ENCODE data around the gene TTC34.

Gene TTC34

DNA sequence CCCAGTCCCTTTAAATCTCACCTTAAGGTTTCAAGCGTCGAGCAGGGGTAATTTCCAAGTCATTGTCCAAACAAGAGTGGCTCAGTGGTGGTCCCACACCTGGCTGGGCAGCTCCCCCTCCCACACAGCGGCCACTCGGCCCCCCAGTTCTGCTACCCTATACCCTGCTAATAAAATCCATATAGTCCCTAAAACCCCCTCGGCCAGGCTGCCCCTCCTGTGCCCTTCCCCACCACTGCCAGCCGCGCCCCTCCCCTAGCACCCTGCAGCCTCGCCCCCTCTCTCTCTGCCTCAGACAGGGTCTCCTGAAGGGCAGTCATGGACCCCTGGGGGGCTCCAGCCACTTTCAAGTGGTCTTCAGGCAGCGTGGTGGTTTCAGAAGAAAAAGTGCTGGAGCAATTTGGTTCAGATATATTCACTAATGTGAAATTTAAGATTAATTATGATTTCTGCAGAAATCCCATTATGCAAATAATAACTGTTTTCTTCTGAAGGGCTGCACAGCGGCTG lies 34.2 kb upstream of the TTC34 start:
- Histone ChIP-seq H3K36me3 (ENCODE audit: control insufficient read depth, insufficient read depth, low read length) (no peaks in the 10 kb centered on the region), H3K27ac (ENCODE audit: low read depth, low read length, severe bottlenecking) (no peak overlapping the region), H3K4me3 (ENCODE audit: extremely low read depth, insufficient read depth, low read length, poor library complexity, severe bottlenecking) (no peak overlapping the region), H3K9me3 (ENCODE audit: control insufficient read depth, low read length) (peaks cover 62% of the 10 kb centered on the region), H3K4me1 (ENCODE audit: control insufficient read depth, insufficient read depth, low read length, poor library complexity, severe bottlenecking) (no peaks in the 10 kb centered on the region)
- 78 to 88% methylated on average over 6 to 8 of the region's 10 CpGs for WGBS, 2 experiments (ENCODE audit: insufficient coverage in 2 of 2)

DNA sequence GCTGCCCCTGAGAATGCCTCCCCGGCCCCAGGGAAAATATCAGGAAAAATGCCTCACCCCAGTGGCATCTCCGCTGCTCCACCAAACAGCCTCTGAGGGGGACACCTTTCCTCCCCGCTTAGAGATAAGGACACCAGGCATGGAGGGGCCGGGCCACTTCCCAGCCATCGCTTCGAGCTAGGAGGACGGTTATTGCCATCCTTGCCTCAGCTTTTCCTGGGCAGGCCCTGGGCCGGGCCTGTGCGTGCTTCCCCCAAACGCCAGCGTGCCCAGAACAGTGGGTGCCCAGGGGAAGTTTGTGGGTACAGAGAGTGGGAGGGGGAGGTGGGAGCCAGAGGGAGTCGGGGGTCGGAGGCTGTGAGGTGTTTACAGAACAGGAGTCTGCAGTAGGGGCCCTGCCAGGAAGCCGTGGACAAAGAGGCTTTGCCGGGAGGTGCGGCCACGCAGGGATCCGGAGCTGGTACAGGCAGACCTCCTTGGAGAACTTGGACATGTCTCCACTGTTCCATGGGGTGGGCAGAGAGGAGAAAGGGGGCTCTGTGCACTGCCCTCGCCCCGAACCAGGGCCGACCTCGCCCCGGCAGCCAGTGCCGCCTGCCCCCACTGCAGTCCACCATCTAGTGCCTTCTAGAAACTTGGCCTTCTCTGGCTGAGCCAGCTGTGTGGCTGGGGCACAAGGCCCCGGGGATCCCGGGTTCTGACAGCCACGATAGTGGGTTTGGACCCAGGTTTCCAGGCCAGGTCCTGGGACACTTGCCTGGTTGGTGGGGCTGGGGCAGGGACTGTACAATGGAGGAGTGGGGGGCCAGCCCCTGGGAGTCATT lies 33.5 kb upstream of the TTC34 start:
- Histone ChIP-seq H3K9me3 (ENCODE audit: control insufficient read depth, low read length) (peaks cover 58% of the 10 kb centered on the region), H3K27ac (ENCODE audit: low read depth, low read length, severe bottlenecking) (no peak overlapping the region), H3K4me1 (ENCODE audit: control insufficient read depth, insufficient read depth, low read length, poor library complexity, severe bottlenecking) (no peaks in the 10 kb centered on the region), H3K36me3 (ENCODE audit: control insufficient read depth, insufficient read depth, low read length) (no peaks in the 10 kb centered on the region), H3K4me3 (ENCODE audit: extremely low read depth, insufficient read depth, low read length, poor library complexity, severe bottlenecking) (no peak overlapping the region)
- WGBS, 2 experiments (ENCODE audit: insufficient coverage in 2 of 2): 89 to 93% methylated on average over 15 to 19 of the region's 27 CpGs

- no peaks in the 10 kb centered on the region for H3K4me1 ChIP-seq (ENCODE audit: control insufficient read depth, insufficient read depth, low read length, poor library complexity, severe bottlenecking)
- H3K36me3 ChIP-seq (ENCODE audit: control insufficient read depth, insufficient read depth, low read length): no peaks in the 10 kb centered on the region
- 85 to 87% methylated on average over 8 to 12 of the region's 15 CpGs for WGBS, 2 experiments (ENCODE audit: insufficient coverage in 2 of 2)
- peaks cover 52% of the 10 kb centered on the region for H3K9me3 ChIP-seq (ENCODE audit: control insufficient read depth, low read length)
- H3K4me3 ChIP-seq (ENCODE audit: extremely low read depth, insufficient read depth, low read length, poor library complexity, severe bottlenecking): no peak overlapping the region
- H3K27ac ChIP-seq (ENCODE audit: low read depth, low read length, severe bottlenecking): no peak overlapping the region
These were observed 32.6 kb upstream of the TTC34 start for GRCh38 chr1:2834146-2834475.

- 85 to 89% methylated on average over 15 to 17 of the region's 20 CpGs for WGBS, 2 experiments (ENCODE audit: insufficient coverage in 2 of 2)
These were observed 32.1 kb upstream of the TTC34 start for GRCh38 chr1:2833454-2834145.

DNA sequence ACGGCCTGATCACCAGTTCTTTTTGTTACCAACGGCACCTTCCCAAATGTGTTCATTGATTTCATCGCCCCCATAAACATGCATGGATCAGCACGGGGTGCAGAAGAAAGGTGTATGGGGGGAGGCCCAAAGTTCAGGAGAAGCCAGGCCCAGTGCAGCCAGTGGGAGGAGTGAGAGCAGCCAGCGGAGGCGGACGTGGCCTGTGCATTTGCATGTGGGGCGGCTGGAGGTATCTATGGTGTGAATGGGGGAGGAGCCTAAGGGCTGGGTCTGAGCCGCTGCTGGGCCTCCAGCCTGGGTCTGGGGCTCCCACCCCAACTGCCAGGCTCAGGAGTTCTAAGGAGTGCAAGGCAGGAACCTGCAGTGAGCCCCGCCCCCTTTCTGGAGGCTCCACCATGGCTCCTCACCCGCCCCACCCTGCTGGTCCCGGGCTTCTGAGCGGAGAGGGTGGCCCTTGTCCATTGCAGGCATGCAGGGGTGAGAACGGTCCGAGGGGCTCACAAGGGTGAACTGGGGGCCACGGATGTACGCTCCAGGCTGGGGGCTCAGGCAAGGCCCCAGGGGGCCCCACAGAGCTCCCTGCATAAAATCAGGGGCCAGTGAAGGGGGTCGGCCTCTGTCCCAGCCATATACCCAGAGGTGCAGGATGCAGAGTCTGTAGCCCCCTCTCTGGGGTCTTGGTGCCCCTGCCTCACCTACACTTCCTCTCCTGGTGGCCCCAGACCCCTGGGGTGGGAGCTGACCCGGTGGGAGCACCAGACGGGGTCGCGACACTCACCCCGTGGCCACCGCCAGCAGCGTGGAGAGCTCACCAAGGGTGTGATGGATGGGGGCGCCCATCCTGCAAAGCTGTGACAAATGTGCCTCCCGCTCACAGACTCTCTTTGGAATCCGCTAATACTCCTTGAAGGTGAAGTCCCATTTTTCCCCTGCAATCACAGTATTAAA lies 31.3 kb upstream of the TTC34 start:
- no peaks in the 10 kb centered on the region for H3K36me3 ChIP-seq (ENCODE audit: control insufficient read depth, insufficient read depth, low read length)
- no peaks in the 10 kb centered on the region for H3K4me1 ChIP-seq (ENCODE audit: control insufficient read depth, insufficient read depth, low read length, poor library complexity, severe bottlenecking)
- peaks cover 50% of the 10 kb centered on the region for H3K9me3 ChIP-seq (ENCODE audit: control insufficient read depth, low read length)
- no peak overlapping the region for H3K27ac ChIP-seq (ENCODE audit: low read depth, low read length, severe bottlenecking)
- H3K4me3 ChIP-seq (ENCODE audit: extremely low read depth, insufficient read depth, low read length, poor library complexity, severe bottlenecking): no peak overlapping the region
- 81 to 84% methylated on average over 22 to 26 of the region's 28 CpGs for WGBS, 2 experiments (ENCODE audit: insufficient coverage in 2 of 2)

More at GRCh38 chr1:2833454-2834145, 32.1 kb upstream of the TTC34 start:
- Histone ChIP-seq H3K36me3 (ENCODE audit: control insufficient read depth, insufficient read depth, low read length) (no peaks in the 10 kb centered on the region), H3K4me1 (ENCODE audit: control insufficient read depth, insufficient read depth, low read length, poor library complexity, severe bottlenecking) (no peaks in the 10 kb centered on the region), H3K4me3 (ENCODE audit: extremely low read depth, insufficient read depth, low read length, poor library complexity, severe bottlenecking) (no peak overlapping the region), H3K27ac (ENCODE audit: low read depth, low read length, severe bottlenecking) (no peak overlapping the region), H3K9me3 (ENCODE audit: control insufficient read depth, low read length) (peaks cover 50% of the 10 kb centered on the region)

DNA sequence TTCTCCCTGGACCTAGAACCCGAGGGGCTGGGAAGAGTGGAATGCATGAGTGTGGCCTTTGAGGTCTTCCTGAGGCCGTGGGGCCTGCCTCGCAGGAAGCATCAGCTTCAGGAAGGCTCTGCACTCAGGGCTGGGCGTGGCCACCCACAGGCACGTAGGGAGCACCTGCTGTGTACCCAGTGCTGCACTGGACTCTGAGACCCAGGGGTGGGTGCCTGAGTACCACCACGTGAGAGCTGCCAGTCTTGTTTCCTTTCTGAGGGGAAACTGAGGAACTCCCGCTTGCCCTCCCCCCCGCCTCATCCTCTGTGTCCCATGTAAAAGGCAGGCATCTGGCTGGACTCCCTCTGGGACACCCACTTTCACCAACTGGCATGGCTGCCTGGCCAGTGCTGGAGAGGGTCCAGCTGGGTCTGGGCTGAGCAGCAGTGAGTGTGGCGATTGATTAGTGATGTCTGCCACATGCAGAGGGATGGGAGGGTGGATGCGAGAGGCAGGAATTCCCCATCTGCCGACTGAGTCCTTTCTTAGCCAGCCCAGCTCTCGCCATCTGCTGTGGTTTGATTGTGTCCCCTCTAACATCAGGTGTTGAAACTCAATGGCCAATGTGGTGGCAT lies 30.2 kb upstream of the TTC34 start:
- no peaks in the 10 kb centered on the region for H3K4me1 ChIP-seq (ENCODE audit: control insufficient read depth, insufficient read depth, low read length, poor library complexity, severe bottlenecking)
- no peak overlapping the region for H3K27ac ChIP-seq (ENCODE audit: low read depth, low read length, severe bottlenecking)
- H3K36me3 ChIP-seq (ENCODE audit: control insufficient read depth, insufficient read depth, low read length): no peaks in the 10 kb centered on the region
- H3K4me3 ChIP-seq (ENCODE audit: extremely low read depth, insufficient read depth, low read length, poor library complexity, severe bottlenecking): no peak overlapping the region
- 73 to 75% methylated on average over 11 to 12 of the region's 12 CpGs for WGBS, 2 experiments (ENCODE audit: insufficient coverage in 2 of 2)
- H3K9me3 ChIP-seq (ENCODE audit: control insufficient read depth, low read length): peaks cover 60% of the 10 kb centered on the region

DNA sequence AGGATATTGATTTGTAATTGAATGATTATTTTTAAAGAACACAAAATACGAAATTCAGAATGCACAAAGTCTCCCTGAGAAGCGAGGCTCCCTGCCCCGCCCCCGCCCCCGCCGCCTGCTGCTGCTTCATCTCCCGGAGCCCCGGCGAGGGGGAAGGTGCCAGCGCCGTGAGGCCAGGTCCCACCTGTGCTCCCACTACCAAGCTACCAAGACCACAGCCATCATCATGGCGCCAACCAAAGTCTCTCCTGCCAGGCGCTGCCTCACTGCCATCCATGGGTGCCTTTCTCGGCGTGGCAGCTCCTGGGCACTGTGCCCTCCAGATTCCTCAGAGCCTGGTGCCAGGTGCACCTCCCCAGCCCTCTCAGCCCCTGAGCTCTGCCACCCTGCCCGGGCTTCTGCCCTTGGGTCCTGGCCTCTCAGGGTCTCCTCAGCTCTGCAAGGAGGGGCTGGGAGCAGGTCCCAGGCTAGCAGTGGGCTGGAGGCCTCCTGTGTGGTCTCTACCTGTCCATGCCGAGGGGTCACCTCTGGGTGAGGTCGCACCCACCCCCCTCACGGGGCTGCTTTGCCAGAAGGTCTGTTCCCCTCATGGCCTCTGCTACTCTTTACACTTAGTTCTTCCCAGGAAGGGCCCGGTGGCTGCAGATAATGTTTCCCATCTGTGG lies 29.4 kb upstream of the TTC34 start:
- H3K27ac ChIP-seq (ENCODE audit: low read depth, low read length, severe bottlenecking): no peak overlapping the region
- H3K4me3 ChIP-seq (ENCODE audit: extremely low read depth, insufficient read depth, low read length, poor library complexity, severe bottlenecking): no peak overlapping the region
- H3K36me3 ChIP-seq (ENCODE audit: control insufficient read depth, insufficient read depth, low read length): no peaks in the 10 kb centered on the region
- H3K9me3 ChIP-seq (ENCODE audit: control insufficient read depth, low read length): peaks cover 63% of the 10 kb centered on the region
- H3K4me1 ChIP-seq (ENCODE audit: control insufficient read depth, insufficient read depth, low read length, poor library complexity, severe bottlenecking): no peaks in the 10 kb centered on the region
- WGBS, 2 experiments (ENCODE audit: insufficient coverage in 2 of 2): 82 to 86% methylated on average over 9 to 16 of the region's 20 CpGs

GRCh38 chr1:2829846-2830615 lies 28.5 kb upstream of the TTC34 start:
- Histone ChIP-seq H3K9me3 (ENCODE audit: control insufficient read depth, low read length) (peaks cover 63% of the 10 kb centered on the region), H3K4me3 (ENCODE audit: extremely low read depth, insufficient read depth, low read length, poor library complexity, severe bottlenecking) (no peak overlapping the region), H3K36me3 (ENCODE audit: control insufficient read depth, insufficient read depth, low read length) (no peaks in the 10 kb centered on the region), H3K4me1 (ENCODE audit: control insufficient read depth, insufficient read depth, low read length, poor library complexity, severe bottlenecking) (no peaks in the 10 kb centered on the region), H3K27ac (ENCODE audit: low read depth, low read length, severe bottlenecking) (no peak overlapping the region)
- 75 to 79% methylated on average over 17 to 19 of the region's 23 CpGs for WGBS, 2 experiments (ENCODE audit: insufficient coverage in 2 of 2)

- Histone ChIP-seq H3K9me3 (ENCODE audit: control insufficient read depth, low read length) (peaks cover 58% of the 10 kb centered on the region), H3K4me3 (ENCODE audit: extremely low read depth, insufficient read depth, low read length, poor library complexity, severe bottlenecking) (no peak overlapping the region), H3K4me1 (ENCODE audit: control insufficient read depth, insufficient read depth, low read length, poor library complexity, severe bottlenecking) (no peaks in the 10 kb centered on the region), H3K36me3 (ENCODE audit: control insufficient read depth, insufficient read depth, low read length) (no peaks in the 10 kb centered on the region), H3K27ac (ENCODE audit: low read depth, low read length, severe bottlenecking) (no peak overlapping the region)
- 75 to 86% methylated on average over 11 to 17 of the region's 18 CpGs for WGBS, 2 experiments (ENCODE audit: insufficient coverage in 2 of 2)
These were observed 27.2 kb upstream of the TTC34 start for GRCh38 chr1:2828586-2829250.
